ENCODE data around the gene MRGPRF.

DNA sequence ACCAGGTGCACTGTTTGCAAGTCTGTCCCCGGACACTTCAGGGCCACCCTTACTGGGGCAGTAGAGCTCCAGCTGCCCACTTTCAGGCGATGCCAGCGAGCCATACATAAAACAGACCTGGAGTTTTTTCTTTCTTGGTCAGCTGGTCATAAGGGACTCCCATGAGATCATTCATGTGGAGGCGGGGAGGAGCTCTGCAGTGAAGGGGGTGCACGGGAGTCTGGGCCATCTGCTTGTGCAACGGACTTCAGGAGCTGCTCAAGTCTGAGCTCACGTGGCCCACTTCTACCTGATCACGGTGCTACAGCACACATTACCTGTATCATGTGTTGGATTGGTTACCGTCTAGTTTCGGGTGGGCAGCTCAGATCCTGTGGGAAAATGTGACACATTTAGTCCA is 9.2 kb upstream of the MRGPRF start:
- TF ChIP-seq EZH2 (IDR thresholded peaks at IDR 0.05; ENCODE audit: insufficient read depth, poor library complexity, severe bottlenecking) (no peak), EZH2phosphoT487 (IDR thresholded peaks at IDR 0.05; ENCODE audit: insufficient read depth, low read depth) (no peak)

Data from GM23248 (cell line).